GM21447 (cell line): ENCODE results near the gene MLKL.
"Not testable (repeated sequence)": the region's sequence is repeated elsewhere in the genome, so short reads cannot be mapped to it uniquely, and the experiment has no call there.

ENCODE experiments used
- ATAC-seq: cut with Tn5 transposase; IDR thresholded peaks from one replicate; pipeline ENCODE4 v1.9.1; 2021; ENCODE audit not compliant: unreplicated experiment

Gene MLKL

GRCh38 chr16:74732707-74733350, 32.2 kb upstream of the MLKL start:
- no peak for ATAC-seq

GRCh38 chr16:74731853-74732477, 31.3 kb upstream of the MLKL start:
- ATAC-seq: no peak

GRCh38 chr16:74729783-74730683, 29.4 kb upstream of the MLKL start:
- no peak for ATAC-seq

GRCh38 chr16:74727903-74728302, 27.2 kb upstream of the MLKL start:
- ATAC-seq: no peak

GRCh38 chr16:74726716-74727115, 26.1 kb upstream of the MLKL start:
- no peak for ATAC-seq

GRCh38 chr16:74725651-74726455, 25.2 kb upstream of the MLKL start:
- no peak for ATAC-seq

GRCh38 chr16:74724820-74725549, 24.3 kb upstream of the MLKL start:
- no peak for ATAC-seq

- no peak for ATAC-seq
Measured at GRCh38 chr16:74723256-74723655, 22.6 kb upstream of the MLKL start.

- not testable (repeated sequence) for ATAC-seq
Measured at GRCh38 chr16:74722156-74722555, 21.5 kb upstream of the MLKL start.

- ATAC-seq: no peak
Measured at GRCh38 chr16:74721716-74722115, 21.1 kb upstream of the MLKL start.

- no peak for ATAC-seq
Measured at GRCh38 chr16:74720579-74720978, 19.9 kb upstream of the MLKL start.

GRCh38 chr16:74718741-74719610, 18.3 kb upstream of the MLKL start:
- no peak for ATAC-seq

- no peak for ATAC-seq
Measured at GRCh38 chr16:74718140-74718539, 17.5 kb upstream of the MLKL start.

- no peak for ATAC-seq
Measured at GRCh38 chr16:74717367-74717766, 16.7 kb upstream of the MLKL start.

- no peak for ATAC-seq
Measured at GRCh38 chr16:74716355-74716754, 15.7 kb upstream of the MLKL start.

- ATAC-seq: no peak
Measured at GRCh38 chr16:74713876-74714275, 13.2 kb upstream of the MLKL start.

GRCh38 chr16:74713325-74713724, 12.7 kb upstream of the MLKL start:
- no peak for ATAC-seq

- ATAC-seq: no peak
Measured at GRCh38 chr16:74711938-74712337, 11.3 kb upstream of the MLKL start.

GRCh38 chr16:74710401-74710800, 9.7 kb upstream of the MLKL start:
- ATAC-seq: no peak
